HEK293 (cell line): ENCODE results near the gene TRIM8.

Experiments
- IKZF3 ChIP-seq: fragments of 450-650 bp; IDR thresholded peaks from 2 replicates; pipeline ENCODE4 v1.5.0; 2018; ENCODE audit warnings: missing biosample characterization, mild to moderate bottlenecking, missing genetic modification characterization, moderate library complexity
- KLF1 ChIP-seq: fragments of 450-650 bp; formaldehyde crosslinking; IDR thresholded peaks from 2 replicates; pipeline ENCODE4 v1.5.1; 2016; ENCODE audit warnings: missing biosample characterization, missing genetic modification characterization
- RBAK ChIP-seq: fragments of 450-650 bp; formaldehyde crosslinking; IDR thresholded peaks from 2 replicates; pipeline ENCODE4 v1.5.1; 2016; ENCODE audit warnings: missing biosample characterization, missing genetic modification characterization
- SP7 ChIP-seq: fragments of 450-650 bp; formaldehyde crosslinking; IDR thresholded peaks from 2 replicates; pipeline ENCODE4 v1.5.1; 2016; ENCODE audit warnings: missing biosample characterization, missing genetic modification characterization
- TRIM28 ChIP-seq: IDR thresholded peaks from 2 replicates; pipeline ENCODE4 v1.6.1; 2011; ENCODE audit warnings: low read length, control low read depth, borderline replicate concordance
- ZBTB48 ChIP-seq: fragments of 450-650 bp; formaldehyde crosslinking; IDR thresholded peaks from 2 replicates; pipeline ENCODE4 v1.5.1; 2016; ENCODE audit warnings: missing biosample characterization, missing genetic modification characterization
- ZFHX2 ChIP-seq: fragments of 450-650 bp; formaldehyde crosslinking; conservative IDR thresholded peaks from 2 replicates; pipeline ENCODE4 v1.5.1; 2016; ENCODE audit warnings: missing biosample characterization, missing genetic modification characterization
- ZNF112 ChIP-seq: fragments of 450-650 bp; formaldehyde crosslinking; IDR thresholded peaks from 2 replicates; pipeline ENCODE4 v1.5.0; 2017; ENCODE audit warnings: missing biosample characterization, missing genetic modification characterization
- ZNF184 ChIP-seq: fragments of 450-650 bp; IDR thresholded peaks from 2 replicates; pipeline ENCODE4 v1.5.1; 2018; ENCODE audit warnings: missing biosample characterization, mild to moderate bottlenecking, missing genetic modification characterization
- ZNF19 ChIP-seq: fragments of 450-650 bp; formaldehyde crosslinking; IDR thresholded peaks from 2 replicates; pipeline ENCODE4; 2016; ENCODE audit warnings: missing biosample characterization, missing genetic modification characterization, low read depth
- ZNF214 ChIP-seq: fragments of 450-650 bp; formaldehyde crosslinking; IDR thresholded peaks from 2 replicates; pipeline ENCODE4 v1.5.1; 2017; ENCODE audit warnings: missing biosample characterization, mild to moderate bottlenecking, missing genetic modification characterization, borderline replicate concordance
- ZNF302 ChIP-seq: fragments of 450-650 bp; formaldehyde crosslinking; IDR thresholded peaks from 2 replicates; pipeline ENCODE4 v1.5.1; 2016; ENCODE audit warnings: missing biosample characterization, missing genetic modification characterization, low read depth
- ZNF324 ChIP-seq: fragments of 450-650 bp; formaldehyde crosslinking; IDR thresholded peaks from 2 replicates; pipeline ENCODE4 v1.5.1; 2016; ENCODE audit warnings: missing biosample characterization, missing genetic modification characterization
- ZNF404 ChIP-seq: fragments of 450-650 bp; formaldehyde crosslinking; IDR thresholded peaks from 2 replicates; pipeline ENCODE4 v1.5.1; 2017; ENCODE audit warnings: missing biosample characterization, missing genetic modification characterization
- ZNF473 ChIP-seq: fragments of 450-650 bp; formaldehyde crosslinking; IDR thresholded peaks from 2 replicates; pipeline ENCODE4 v1.5.1; 2017; ENCODE audit warnings: missing biosample characterization, missing genetic modification characterization
- ZNF48 ChIP-seq: fragments of 450-650 bp; formaldehyde crosslinking; IDR thresholded peaks from 2 replicates; pipeline ENCODE4 v1.5.1; 2016; ENCODE audit warnings: missing biosample characterization, missing genetic modification characterization
- ZNF501 ChIP-seq: fragments of 450-650 bp; formaldehyde crosslinking; IDR thresholded peaks from 2 replicates; pipeline ENCODE4 v1.5.1; 2016; ENCODE audit warnings: missing biosample characterization, missing genetic modification characterization
- ZNF530 ChIP-seq: fragments of 450-650 bp; formaldehyde crosslinking; IDR thresholded peaks from 2 replicates; pipeline ENCODE4 v1.5.1; 2016; ENCODE audit warnings: low read depth, missing biosample characterization, missing genetic modification characterization
- ZNF549 ChIP-seq: fragments of 450-650 bp; IDR thresholded peaks from 2 replicates; pipeline ENCODE4 v1.5.1; 2018; ENCODE audit warnings: missing biosample characterization, missing genetic modification characterization, mild to moderate bottlenecking, inconsistent platforms, moderate library complexity
- ZNF621 ChIP-seq: fragments of 450-650 bp; formaldehyde crosslinking; IDR thresholded peaks from 2 replicates; pipeline ENCODE4 v1.5.1; 2017; ENCODE audit warnings: missing biosample characterization, missing genetic modification characterization
- ZNF670 ChIP-seq: fragments of 450-650 bp; formaldehyde crosslinking; IDR thresholded peaks from 2 replicates; pipeline ENCODE4 v1.5.1; 2016; ENCODE audit warnings: missing biosample characterization, missing genetic modification characterization, low read depth
- ZNF701 ChIP-seq: fragments of 450-650 bp; formaldehyde crosslinking; IDR thresholded peaks from 2 replicates; pipeline ENCODE4 v1.5.1; 2016; ENCODE audit warnings: missing biosample characterization, missing genetic modification characterization
- ZNF791 ChIP-seq: fragments of 450-650 bp; formaldehyde crosslinking; IDR thresholded peaks from 2 replicates; pipeline ENCODE4 v1.5.1; 2016; ENCODE audit warnings: missing biosample characterization, missing genetic modification characterization
- ZXDB ChIP-seq: fragments of 450-650 bp; formaldehyde crosslinking; IDR thresholded peaks from 2 replicates; pipeline ENCODE4 v1.5.1; 2016; ENCODE audit warnings: missing biosample characterization, missing genetic modification characterization
- TF ChIP-seq, protein P1 (sequence below): fragments of 450-650 bp; formaldehyde crosslinking; IDR thresholded peaks from 2 replicates; pipeline ENCODE4 v1.5.1; 2016; ENCODE audit warnings: missing biosample characterization, missing genetic modification characterization, borderline replicate concordance
- TF ChIP-seq, protein P2 (sequence below): fragments of 450-650 bp; formaldehyde crosslinking; IDR thresholded peaks from 2 replicates; pipeline ENCODE4 v1.5.1; 2016; ENCODE audit warnings: missing biosample characterization, missing genetic modification characterization
- TF ChIP-seq, protein P3 (sequence below): fragments of 450-650 bp; formaldehyde crosslinking; IDR thresholded peaks from 2 replicates; pipeline ENCODE4 v1.5.1; 2016; ENCODE audit warnings: missing biosample characterization, missing genetic modification characterization
- TF ChIP-seq, protein P4 (sequence below): fragments of 450-650 bp; formaldehyde crosslinking; IDR thresholded peaks from 2 replicates; pipeline ENCODE4 v1.5.1; 2017; ENCODE audit warnings: missing biosample characterization, missing genetic modification characterization
- TF ChIP-seq, protein P5 (sequence below): fragments of 450-650 bp; formaldehyde crosslinking; IDR thresholded peaks from 2 replicates; pipeline ENCODE4 v1.5.1; 2016; ENCODE audit warnings: missing biosample characterization, missing genetic modification characterization
- TF ChIP-seq, protein P6 (sequence below): fragments of 450-650 bp; formaldehyde crosslinking; IDR thresholded peaks from 2 replicates; pipeline ENCODE4; 2016; ENCODE audit warnings: missing biosample characterization, missing genetic modification characterization

TRIM8 gene

DNA sequence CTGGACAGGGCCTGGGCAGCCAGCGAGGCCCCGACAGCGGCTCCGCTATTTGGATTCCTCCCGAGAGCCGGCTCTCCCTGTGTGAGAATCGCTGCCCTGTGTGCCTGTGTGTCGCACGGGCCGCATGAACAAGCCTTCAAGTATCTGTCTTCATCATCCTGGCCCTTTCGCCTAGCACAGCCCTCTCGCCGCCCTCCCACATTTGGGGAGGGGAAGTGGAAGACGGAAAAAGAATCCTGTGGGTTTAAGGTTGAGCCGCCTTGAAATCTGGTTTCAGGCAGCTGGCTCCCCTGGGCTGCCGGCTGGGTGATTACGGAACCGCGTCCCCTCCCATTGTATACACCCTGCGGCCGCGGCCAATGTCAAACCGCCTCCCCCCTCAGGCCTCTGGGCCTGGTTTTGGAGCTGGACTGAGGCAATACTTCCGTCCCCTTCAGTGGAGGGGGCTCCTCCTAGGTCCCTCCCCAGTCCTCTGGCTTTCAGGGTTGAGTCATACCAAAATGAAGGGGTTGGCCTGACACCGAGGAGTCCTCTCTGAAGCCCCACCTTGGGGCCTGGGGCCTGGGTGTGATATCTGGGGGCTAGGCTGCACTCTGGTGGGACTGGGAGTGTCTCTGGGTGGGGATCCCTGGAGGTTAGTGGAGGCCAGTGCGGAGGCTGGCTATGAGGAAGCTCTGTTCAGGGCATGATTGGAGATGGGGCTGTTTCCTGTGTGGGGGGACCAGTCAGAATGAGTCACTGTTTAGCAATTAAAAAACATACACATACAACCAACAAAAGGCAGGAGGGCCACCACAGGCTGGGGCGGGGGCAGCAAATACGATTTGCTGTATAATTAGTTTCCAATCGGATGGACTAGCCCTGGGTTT, 1.7 kb downstream of the TRIM8 start (continued):
- TF ChIP-seq ZNF112 (tag by site-specific recombination) (no peak), ZNF670 (tag by site-specific recombination) (no peak), ZNF184 (tag by site-specific recombination) (no peak), ZXDB (tag by site-specific recombination) (no peak; the same call in 1 of the 2 replicates), ZNF404 (tag by site-specific recombination) (no peak), TRIM28 (0 out of 2 replicates have a peak, but pooled peaks have one; percentile 10), ZNF19 (tag by site-specific recombination) (no peak), IKZF3 (tag by site-specific recombination) (peak; percentile 40; the same call in 1 of the 2 replicates), ZNF621 (tag by site-specific recombination) (no peak), ZNF48 (no peak), ZNF302 (tag by site-specific recombination) (no peak), ZNF549 (no peak), ZNF473 (no peak), ZNF701 (tag by site-specific recombination) (no peak), KLF1 (tag by site-specific recombination) (peak; percentile 98), RBAK (tag by site-specific recombination) (no peak), ZNF791 (tag by site-specific recombination) (no peak), ZNF530 (tag by site-specific recombination) (no peak), SP7 (tag by site-specific recombination) (peak; percentile 96), ZFHX2 (tag by site-specific recombination) (no peak), ZNF501 (tag by site-specific recombination) (0 out of 2 replicates have a peak, but pooled peaks have one; percentile 7), ZNF214 (no peak), ZNF324 (tag by site-specific recombination) (peak; percentile 16; the same call in 1 of the 2 replicates), ZBTB48 (tag by site-specific recombination) (peak; percentile 57)
- TF ChIP-seq, protein P1, sequence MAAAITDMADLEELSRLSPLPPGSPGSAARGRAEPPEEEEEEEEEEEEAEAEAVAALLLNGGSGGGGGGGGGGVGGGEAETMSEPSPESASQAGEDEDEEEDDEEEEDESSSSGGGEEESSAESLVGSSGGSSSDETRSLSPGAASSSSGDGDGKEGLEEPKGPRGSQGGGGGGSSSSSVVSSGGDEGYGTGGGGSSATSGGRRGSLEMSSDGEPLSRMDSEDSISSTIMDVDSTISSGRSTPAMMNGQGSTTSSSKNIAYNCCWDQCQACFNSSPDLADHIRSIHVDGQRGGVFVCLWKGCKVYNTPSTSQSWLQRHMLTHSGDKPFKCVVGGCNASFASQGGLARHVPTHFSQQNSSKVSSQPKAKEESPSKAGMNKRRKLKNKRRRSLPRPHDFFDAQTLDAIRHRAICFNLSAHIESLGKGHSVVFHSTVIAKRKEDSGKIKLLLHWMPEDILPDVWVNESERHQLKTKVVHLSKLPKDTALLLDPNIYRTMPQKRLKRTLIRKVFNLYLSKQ (tag by site-specific recombination), result no peak
- TF ChIP-seq, protein P2, sequence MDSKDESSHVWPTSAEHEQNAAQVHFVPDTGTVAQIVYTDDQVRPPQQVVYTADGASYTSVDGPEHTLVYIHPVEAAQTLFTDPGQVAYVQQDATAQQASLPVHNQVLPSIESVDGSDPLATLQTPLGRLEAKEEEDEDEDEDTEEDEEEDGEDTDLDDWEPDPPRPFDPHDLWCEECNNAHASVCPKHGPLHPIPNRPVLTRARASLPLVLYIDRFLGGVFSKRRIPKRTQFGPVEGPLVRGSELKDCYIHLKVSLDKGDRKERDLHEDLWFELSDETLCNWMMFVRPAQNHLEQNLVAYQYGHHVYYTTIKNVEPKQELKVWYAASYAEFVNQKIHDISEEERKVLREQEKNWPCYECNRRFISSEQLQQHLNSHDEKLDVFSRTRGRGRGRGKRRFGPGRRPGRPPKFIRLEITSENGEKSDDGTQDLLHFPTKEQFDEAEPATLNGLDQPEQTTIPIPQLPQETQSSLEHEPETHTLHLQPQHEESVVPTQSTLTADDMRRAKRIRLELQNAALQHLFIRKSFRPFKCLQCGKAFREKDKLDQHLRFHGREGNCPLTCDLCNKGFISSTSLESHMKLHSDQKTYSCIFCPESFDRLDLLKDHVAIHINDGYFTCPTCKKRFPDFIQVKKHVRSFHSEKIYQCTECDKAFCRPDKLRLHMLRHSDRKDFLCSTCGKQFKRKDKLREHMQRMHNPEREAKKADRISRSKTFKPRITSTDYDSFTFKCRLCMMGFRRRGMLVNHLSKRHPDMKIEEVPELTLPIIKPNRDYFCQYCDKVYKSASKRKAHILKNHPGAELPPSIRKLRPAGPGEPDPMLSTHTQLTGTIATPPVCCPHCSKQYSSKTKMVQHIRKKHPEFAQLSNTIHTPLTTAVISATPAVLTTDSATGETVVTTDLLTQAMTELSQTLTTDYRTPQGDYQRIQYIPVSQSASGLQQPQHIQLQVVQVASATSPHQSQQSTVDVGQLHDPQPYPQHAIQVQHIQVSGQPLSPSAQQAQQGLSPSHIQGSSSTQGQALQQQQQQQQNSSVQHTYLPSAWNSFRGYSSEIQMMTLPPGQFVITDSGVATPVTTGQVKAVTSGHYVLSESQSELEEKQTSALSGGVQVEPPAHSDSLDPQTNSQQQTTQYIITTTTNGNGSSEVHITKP (tag by site-specific recombination), result peak; percentile 88
- TF ChIP-seq, protein P3, sequence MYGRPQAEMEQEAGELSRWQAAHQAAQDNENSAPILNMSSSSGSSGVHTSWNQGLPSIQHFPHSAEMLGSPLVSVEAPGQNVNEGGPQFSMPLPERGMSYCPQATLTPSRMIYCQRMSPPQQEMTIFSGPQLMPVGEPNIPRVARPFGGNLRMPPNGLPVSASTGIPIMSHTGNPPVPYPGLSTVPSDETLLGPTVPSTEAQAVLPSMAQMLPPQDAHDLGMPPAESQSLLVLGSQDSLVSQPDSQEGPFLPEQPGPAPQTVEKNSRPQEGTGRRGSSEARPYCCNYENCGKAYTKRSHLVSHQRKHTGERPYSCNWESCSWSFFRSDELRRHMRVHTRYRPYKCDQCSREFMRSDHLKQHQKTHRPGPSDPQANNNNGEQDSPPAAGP (tag by site-specific recombination), result peak; percentile 96
- TF ChIP-seq, protein P4, sequence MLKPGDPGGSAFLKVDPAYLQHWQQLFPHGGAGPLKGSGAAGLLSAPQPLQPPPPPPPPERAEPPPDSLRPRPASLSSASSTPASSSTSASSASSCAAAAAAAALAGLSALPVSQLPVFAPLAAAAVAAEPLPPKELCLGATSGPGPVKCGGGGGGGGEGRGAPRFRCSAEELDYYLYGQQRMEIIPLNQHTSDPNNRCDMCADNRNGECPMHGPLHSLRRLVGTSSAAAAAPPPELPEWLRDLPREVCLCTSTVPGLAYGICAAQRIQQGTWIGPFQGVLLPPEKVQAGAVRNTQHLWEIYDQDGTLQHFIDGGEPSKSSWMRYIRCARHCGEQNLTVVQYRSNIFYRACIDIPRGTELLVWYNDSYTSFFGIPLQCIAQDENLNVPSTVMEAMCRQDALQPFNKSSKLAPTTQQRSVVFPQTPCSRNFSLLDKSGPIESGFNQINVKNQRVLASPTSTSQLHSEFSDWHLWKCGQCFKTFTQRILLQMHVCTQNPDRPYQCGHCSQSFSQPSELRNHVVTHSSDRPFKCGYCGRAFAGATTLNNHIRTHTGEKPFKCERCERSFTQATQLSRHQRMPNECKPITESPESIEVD, result no peak
- TF ChIP-seq, protein P5, sequence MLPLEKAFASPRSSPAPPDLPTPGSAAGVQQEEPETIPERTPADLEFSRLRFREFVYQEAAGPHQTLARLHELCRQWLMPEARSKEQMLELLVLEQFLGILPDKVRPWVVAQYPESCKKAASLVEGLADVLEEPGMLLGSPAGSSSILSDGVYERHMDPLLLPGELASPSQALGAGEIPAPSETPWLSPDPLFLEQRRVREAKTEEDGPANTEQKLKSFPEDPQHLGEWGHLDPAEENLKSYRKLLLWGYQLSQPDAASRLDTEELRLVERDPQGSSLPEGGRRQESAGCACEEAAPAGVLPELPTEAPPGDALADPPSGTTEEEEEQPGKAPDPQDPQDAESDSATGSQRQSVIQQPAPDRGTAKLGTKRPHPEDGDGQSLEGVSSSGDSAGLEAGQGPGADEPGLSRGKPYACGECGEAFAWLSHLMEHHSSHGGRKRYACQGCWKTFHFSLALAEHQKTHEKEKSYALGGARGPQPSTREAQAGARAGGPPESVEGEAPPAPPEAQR (tag by site-specific recombination), result no peak
- TF ChIP-seq, protein P6, sequence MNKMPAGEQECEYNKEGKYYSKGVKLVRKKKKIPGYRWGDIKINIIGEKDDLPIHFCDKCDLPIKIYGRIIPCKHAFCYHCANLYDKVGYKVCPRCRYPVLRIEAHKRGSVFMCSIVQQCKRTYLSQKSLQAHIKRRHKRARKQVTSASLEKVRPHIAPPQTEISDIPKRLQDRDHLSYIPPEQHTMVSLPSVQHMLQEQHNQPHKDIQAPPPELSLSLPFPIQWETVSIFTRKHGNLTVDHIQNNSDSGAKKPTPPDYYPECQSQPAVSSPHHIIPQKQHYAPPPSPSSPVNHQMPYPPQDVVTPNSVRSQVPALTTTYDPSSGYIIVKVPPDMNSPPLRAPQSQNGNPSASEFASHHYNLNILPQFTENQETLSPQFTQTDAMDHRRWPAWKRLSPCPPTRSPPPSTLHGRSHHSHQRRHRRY, result no peak
